ENCODE measurements around the gene COQ5. TPM values are rescaled to one million over a fixed set of nuclear protein-coding genes. Genes with fewer than 3 reads are reported as not detected.

The COQ5 gene
- total and polyA plus RNA-seq, 2 experiments from 2014 or later = 32.6 to 42.9 TPM

DNA sequence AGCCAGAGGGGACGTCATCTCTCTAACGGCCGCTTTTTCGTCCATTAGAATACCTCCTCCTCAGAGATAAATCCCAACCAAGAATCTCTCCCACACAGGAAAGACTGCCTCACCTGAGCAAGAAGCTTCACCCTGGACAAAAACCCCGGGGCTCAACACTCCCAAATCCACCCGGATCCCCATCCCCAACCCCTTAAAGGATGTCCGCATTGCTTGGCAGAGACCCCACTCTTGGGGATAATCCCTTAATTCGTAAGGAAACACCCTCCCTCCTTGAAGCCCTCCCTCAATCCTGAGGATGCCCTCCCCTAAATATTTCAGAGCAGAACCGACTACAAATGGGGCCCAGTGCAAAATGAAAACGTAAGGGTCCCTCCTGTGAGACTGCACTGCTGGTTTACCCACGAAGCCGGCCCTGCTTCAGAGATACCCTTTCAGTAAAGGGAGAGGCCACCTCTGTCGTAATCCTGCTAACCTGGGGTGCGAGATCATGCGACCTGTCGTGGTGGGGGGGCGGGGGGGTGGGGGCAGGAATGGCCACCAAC is 33.7 kb downstream of the COQ5 start:
- TF ChIP-seq EZH2phosphoT487 (IDR thresholded peaks at IDR 0.05; ENCODE audit: insufficient read depth, low read depth) = no peak
- TF ChIP-seq EZH2 (IDR thresholded peaks at IDR 0.05; ENCODE audit: insufficient read depth, poor library complexity, severe bottlenecking) = no peak
- peak overlapping the region; percentile 59 for H3K9ac ChIP-seq
- peaks cover 20% of the 10 kb centered on the region for H3K4me1 ChIP-seq (ENCODE audit: insufficient read depth)
- WGBS, 2 experiments (ENCODE audit: low coverage in 1 of 2, low lambda C conversion rate in 2 of 2, missing lambda C conversion rate in 2 of 2) = 27 to 30% methylated on average over 17 of the region's 17 CpGs
- no peaks in the 10 kb centered on the region for H3K9me3 ChIP-seq (ENCODE audit: low read depth)
- peak overlapping the region; percentile 85 for H3K4me2 ChIP-seq (ENCODE audit: unreplicated experiment)
- H3K27me3 ChIP-seq (replicated peaks; ENCODE audit: insufficient read depth) = no peaks in the 10 kb centered on the region
- peaks cover 34% of the 10 kb centered on the region for H3F3A ChIP-seq (ENCODE audit: insufficient read depth)
- no peak overlapping the region for H3K27ac ChIP-seq
- H4K20me1 ChIP-seq (ENCODE audit: insufficient read depth) = peaks cover 15% of the 10 kb centered on the region
- peaks cover 45% of the 10 kb centered on the region for H3K79me2 ChIP-seq (ENCODE audit: insufficient read depth)
- H2AFZ ChIP-seq = peak overlapping the region; percentile 75
- H3K4me3 ChIP-seq = peak overlapping the region; percentile 99
- DNase-seq = peak; percentile 21
- H3K36me3 ChIP-seq (ENCODE audit: low read depth) = peaks cover 14% of the 10 kb centered on the region
- in situ Hi-C loops (cut with MboI) = no loop called here
- H3K9me2 ChIP-seq (ENCODE audit: insufficient read depth) = no peaks in the 10 kb centered on the region

DNA sequence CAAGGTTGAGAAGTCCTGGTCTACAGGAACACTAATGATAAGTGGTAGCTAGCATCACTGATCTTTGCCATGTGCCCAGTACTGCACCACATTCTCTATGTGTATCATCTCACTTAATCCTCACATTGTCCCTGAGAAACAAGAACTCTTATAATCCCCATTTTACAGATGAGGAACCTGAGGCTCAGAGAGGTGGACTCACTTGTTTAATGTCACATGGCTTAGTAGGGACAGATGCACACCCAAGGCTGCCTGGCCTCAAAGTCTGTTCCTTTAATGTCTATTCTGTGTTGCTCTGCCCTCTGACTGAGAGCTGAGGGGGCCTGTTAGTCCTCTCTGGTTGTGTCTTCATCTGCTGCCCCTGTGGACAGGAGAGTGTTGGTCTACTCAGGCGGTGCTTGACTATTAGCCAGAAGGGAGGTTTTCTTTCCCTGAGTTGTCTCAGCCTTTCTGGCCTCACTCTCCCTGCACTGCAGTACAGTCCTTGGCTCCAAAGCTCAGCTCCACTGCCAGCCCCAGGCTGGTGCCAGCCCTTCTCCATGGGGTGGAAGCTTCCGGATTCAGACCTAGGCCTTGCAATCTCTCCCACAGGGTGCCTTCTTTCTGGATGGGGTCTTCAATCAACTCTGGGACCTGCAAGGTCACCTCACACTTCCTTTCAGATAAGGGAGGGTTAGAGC is 38.0 kb downstream of the COQ5 start:
- H3K36me3 ChIP-seq (ENCODE audit: low read depth) = no peaks in the 10 kb centered on the region
- no peak overlapping the region for H3K4me3 ChIP-seq
- no peak overlapping the region for H3K4me2 ChIP-seq (ENCODE audit: unreplicated experiment)
- TF ChIP-seq EZH2 (IDR thresholded peaks at IDR 0.05; ENCODE audit: insufficient read depth, poor library complexity, severe bottlenecking) (no peak), EZH2phosphoT487 (IDR thresholded peaks at IDR 0.05; ENCODE audit: insufficient read depth, low read depth) (no peak)
- 53 to 62% methylated on average over 2 of the region's 2 CpGs for WGBS, 2 experiments (ENCODE audit: low coverage in 1 of 2, low lambda C conversion rate in 2 of 2, missing lambda C conversion rate in 2 of 2)
- no peaks in the 10 kb centered on the region for H3K9me2 ChIP-seq (ENCODE audit: insufficient read depth)
- DNase-seq = no peak
- peaks cover 15% of the 10 kb centered on the region for H3K79me2 ChIP-seq (ENCODE audit: insufficient read depth)
- no peaks in the 10 kb centered on the region for H4K20me1 ChIP-seq (ENCODE audit: insufficient read depth)
- in situ Hi-C loops (cut with MboI) = no loop called here
- no peaks in the 10 kb centered on the region for H3F3A ChIP-seq (ENCODE audit: insufficient read depth)
- H2AFZ ChIP-seq = no peak overlapping the region
- no peaks in the 10 kb centered on the region for H3K27me3 ChIP-seq (replicated peaks; ENCODE audit: insufficient read depth)
- H3K9me3 ChIP-seq (ENCODE audit: low read depth) = no peaks in the 10 kb centered on the region
- H3K27ac ChIP-seq = no peak overlapping the region
- no peak overlapping the region for H3K9ac ChIP-seq
- peaks cover 7% of the 10 kb centered on the region; the same call in 1 of the 2 replicates for H3K4me1 ChIP-seq (ENCODE audit: insufficient read depth)

DNA sequence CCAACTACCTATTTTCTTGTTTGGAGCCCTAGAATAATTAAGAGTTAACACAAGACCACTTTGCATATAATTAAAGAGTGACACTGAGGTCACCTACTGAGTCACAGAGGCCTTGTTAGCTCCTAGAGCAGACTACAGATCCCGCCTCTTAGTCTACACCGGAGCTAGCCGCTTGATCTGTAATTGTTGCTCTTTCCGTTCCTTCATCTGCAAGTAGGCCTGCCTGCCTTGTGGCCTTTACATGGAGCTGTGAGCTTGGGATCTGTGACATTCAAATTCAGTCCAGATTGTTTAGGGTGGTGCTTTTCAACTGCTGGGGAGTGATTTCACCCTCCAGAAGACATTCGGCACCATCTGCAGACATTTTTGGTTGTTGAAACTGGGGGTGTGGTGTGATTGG is 38.6 kb downstream of the COQ5 start:
- no peak for DNase-seq

DNA sequence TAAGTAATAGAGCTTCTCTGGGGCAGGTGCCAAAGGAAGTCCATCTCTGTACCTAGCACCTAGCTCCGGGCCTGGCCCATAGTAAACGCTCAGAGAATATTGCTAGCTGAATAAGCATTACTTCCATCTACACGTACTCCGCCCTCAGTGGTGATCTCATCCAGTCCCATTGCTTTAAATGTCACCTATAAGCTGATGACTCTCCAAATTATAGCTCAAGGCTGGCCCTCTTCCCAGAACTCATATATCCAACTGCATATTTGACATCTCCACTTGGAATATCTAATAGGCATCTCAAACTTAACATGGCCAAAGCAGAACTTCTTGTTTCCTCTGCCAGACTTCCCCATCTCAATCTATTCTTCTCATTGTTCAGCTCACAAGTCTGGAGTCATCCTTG is 39.9 kb downstream of the COQ5 start:
- in situ Hi-C loops (cut with MboI) = no loop called here

More for the DNA sequence above, 38.6 kb downstream of the COQ5 start:
- Histone ChIP-seq H3K9ac (no peak overlapping the region), H4K20me1 (ENCODE audit: insufficient read depth) (no peaks in the 10 kb centered on the region), H3K27ac (no peak overlapping the region), H3K27me3 (replicated peaks; ENCODE audit: insufficient read depth) (no peaks in the 10 kb centered on the region), H3K9me2 (ENCODE audit: insufficient read depth) (no peaks in the 10 kb centered on the region), H3K36me3 (ENCODE audit: low read depth) (no peaks in the 10 kb centered on the region), H3K4me2 (ENCODE audit: unreplicated experiment) (no peak overlapping the region), H2AFZ (no peak overlapping the region), H3K4me1 (ENCODE audit: insufficient read depth) (peaks cover 7% of the 10 kb centered on the region; the same call in 1 of the 2 replicates), H3K9me3 (ENCODE audit: low read depth) (no peaks in the 10 kb centered on the region), H3F3A (ENCODE audit: insufficient read depth) (no peaks in the 10 kb centered on the region), H3K4me3 (no peak overlapping the region), H3K79me2 (ENCODE audit: insufficient read depth) (peaks cover 13% of the 10 kb centered on the region)
- in situ Hi-C loops (cut with MboI) = no loop called here
- 60 to 73% methylated on average over 5 of the region's 5 CpGs for WGBS, 2 experiments (ENCODE audit: low coverage in 1 of 2, low lambda C conversion rate in 2 of 2, missing lambda C conversion rate in 2 of 2)
- TF ChIP-seq EZH2 (IDR thresholded peaks at IDR 0.05; ENCODE audit: insufficient read depth, poor library complexity, severe bottlenecking) (no peak), EZH2phosphoT487 (IDR thresholded peaks at IDR 0.05; ENCODE audit: insufficient read depth, low read depth) (no peak)

More for the DNA sequence above, 39.9 kb downstream of the COQ5 start:
- TF ChIP-seq EZH2phosphoT487 (IDR thresholded peaks at IDR 0.05; ENCODE audit: insufficient read depth, low read depth) (no peak), EZH2 (IDR thresholded peaks at IDR 0.05; ENCODE audit: insufficient read depth, poor library complexity, severe bottlenecking) (no peak)
- no peak overlapping the region for H3K4me2 ChIP-seq (ENCODE audit: unreplicated experiment)
- no peaks in the 10 kb centered on the region for H3K9me3 ChIP-seq (ENCODE audit: low read depth)
- H3K27ac ChIP-seq = no peak overlapping the region
- H3K9me2 ChIP-seq (ENCODE audit: insufficient read depth) = no peaks in the 10 kb centered on the region
- H3K9ac ChIP-seq = no peak overlapping the region
- H3K4me1 ChIP-seq (ENCODE audit: insufficient read depth) = no peaks in the 10 kb centered on the region
- no peaks in the 10 kb centered on the region for H4K20me1 ChIP-seq (ENCODE audit: insufficient read depth)
- 0 out of 2 replicates have a peak, but pooled peaks cover under 1% of the 10 kb centered on the region for H3K79me2 ChIP-seq (ENCODE audit: insufficient read depth)
- WGBS, 2 experiments (ENCODE audit: low coverage in 1 of 2, low lambda C conversion rate in 2 of 2, missing lambda C conversion rate in 2 of 2) = 83 to 94% methylated on average over 4 of the region's 4 CpGs
- H3K4me3 ChIP-seq = no peak overlapping the region
- peak; percentile 27 for DNase-seq
- H3K27me3 ChIP-seq (replicated peaks; ENCODE audit: insufficient read depth) = no peaks in the 10 kb centered on the region
- no peaks in the 10 kb centered on the region for H3K36me3 ChIP-seq (ENCODE audit: low read depth)
- H3F3A ChIP-seq (ENCODE audit: insufficient read depth) = no peaks in the 10 kb centered on the region
- H2AFZ ChIP-seq = no peak overlapping the region

Measured in GM23248 (cell line).